NB4 (cell line): ENCODE data around the gene EXOC8.
"Not testable (repeated sequence)": the region's sequence is repeated elsewhere in the genome, so short reads cannot be mapped to it uniquely, and the experiment has no call there.

Experiments
- DNase-seq: peaks from one replicate; pipeline ENCODE4 v3.0.0; 2010; ENCODE audit warnings: low read depth
- H3K4me3 ChIP-seq: one replicate; pipeline ENCODE4 v1.5.1; 2011; ENCODE audit warnings: mild to moderate bottlenecking, low read depth, low read length, moderate library complexity
- CTCF ChIP-seq: IDR thresholded peaks from one replicate; pipeline ENCODE4 v1.5.1; 2012; ENCODE audit warnings: low read depth, low read length
- MAX ChIP-seq: IDR thresholded peaks from 2 replicates; pipeline ENCODE4 v1.6.1; 2011; ENCODE audit warnings: low read depth, low read length
- MYC ChIP-seq: IDR thresholded peaks from 2 replicates; pipeline ENCODE4 v1.6.1; 2011; ENCODE audit warnings: low read depth, low read length
- POLR2A ChIP-seq: IDR thresholded peaks from 2 replicates; pipeline ENCODE4 v1.6.1; 2011; ENCODE audit warnings: mild to moderate bottlenecking; ENCODE audit not compliant: insufficient read length; ENCODE audit errors: extremely low read depth

Gene EXOC8

GRCh38 chr1:231357187-231357772 is 19.6 kb upstream of the EXOC8 start:
- TF ChIP-seq POLR2A: no peak
- TF ChIP-seq CTCF: no peak
- TF ChIP-seq MYC: no peak
- TF ChIP-seq MAX: no peak
- H3K4me3 ChIP-seq: no peak overlapping the region
- DNase-seq: no peak

- no peak overlapping the region for H3K4me3 ChIP-seq
- TF ChIP-seq MAX: no peak
- no peak for TF ChIP-seq CTCF
- no peak for TF ChIP-seq POLR2A
- TF ChIP-seq MYC: no peak
- no peak for DNase-seq
Measured at GRCh38 chr1:231355171-231355570, 17.5 kb upstream of the EXOC8 start.

- H3K4me3 ChIP-seq: no peak overlapping the region
- TF ChIP-seq MYC (no peak), MAX (no peak), POLR2A (no peak), CTCF (no peak)
- DNase-seq: no peak
Measured at GRCh38 chr1:231354330-231355020, 16.8 kb upstream of the EXOC8 start.

- DNase-seq: no peak
- TF ChIP-seq MAX (no peak), CTCF (no peak), MYC (no peak), POLR2A (no peak)
- H3K4me3 ChIP-seq: no peak overlapping the region
Measured at GRCh38 chr1:231353086-231353485, 15.4 kb upstream of the EXOC8 start.

- DNase-seq: no peak
Measured at GRCh38 chr1:231351816-231352215, 14.2 kb upstream of the EXOC8 start.

GRCh38 chr1:231348856-231349255 is 11.2 kb upstream of the EXOC8 start:
- not testable (repeated sequence) for H3K4me3 ChIP-seq, DNase-seq

More at GRCh38 chr1:231351816-231352215, 14.2 kb upstream of the EXOC8 start:
- H3K4me3 ChIP-seq: no peak overlapping the region
- TF ChIP-seq CTCF (no peak), POLR2A (no peak), MAX (no peak), MYC (no peak)
